Parathyroid adenoma (tissue), 2 donors: ENCODE measurements around the gene PLEKHJ1.

Experiments used
- H2AFZ ChIP-seq: fragments of 300-600 bp; sonication (generic); one replicate; pipeline ENCODE4 v1.7.0; 2017; ENCODE audit warnings: antibody characterized with exemption, mild to moderate bottlenecking
- H3K27ac ChIP-seq: fragments of 300-600 bp; sonication (generic); one replicate; pipeline ENCODE4 v1.7.0; 2017
- H3K27me3 ChIP-seq: fragments of 300-600 bp; sonication (generic); one replicate; pipeline ENCODE4 v1.7.0; 2017; ENCODE audit warnings: low read length; ENCODE audit not compliant: control insufficient read depth, insufficient read depth
- H3K36me3 ChIP-seq: fragments of 300-600 bp; sonication (generic); one replicate; pipeline ENCODE4 v1.7.0; 2017; ENCODE audit warnings: low read length; ENCODE audit not compliant: control insufficient read depth, insufficient read depth
- H3K4me1 ChIP-seq: fragments of 300-600 bp; sonication (generic); one replicate; pipeline ENCODE4 v1.7.0; 2017; ENCODE audit warnings: control low read depth
- H3K4me2 ChIP-seq: fragments of 300-600 bp; sonication (generic); one replicate; pipeline ENCODE4 v1.7.0; 2017; ENCODE audit warnings: low read length
- H3K4me3 ChIP-seq: fragments of 300-600 bp; sonication (generic); one replicate; pipeline ENCODE4 v1.7.0; 2017; ENCODE audit warnings: low read depth, low read length
- H3K79me2 ChIP-seq: fragments of 300-600 bp; sonication (generic); one replicate; pipeline ENCODE4 v1.7.0; 2017; ENCODE audit warnings: control low read depth
- H3K9ac ChIP-seq: fragments of 300-600 bp; sonication (generic); one replicate; pipeline ENCODE4 v1.7.0; 2017; ENCODE audit warnings: mild to moderate bottlenecking
- H3K9me3 ChIP-seq: fragments of 300-600 bp; sonication (generic); one replicate; pipeline ENCODE4 v1.7.0; 2017; ENCODE audit warnings: low read length; ENCODE audit not compliant: control insufficient read depth
- TF ChIP-seq, protein P1 (sequence below): fragments of 300-600 bp; sonication (generic); IDR thresholded peaks from one replicate; pipeline ENCODE4 v1.7.0; 2017; ENCODE audit warnings: antibody characterized with exemption, mild to moderate bottlenecking
- donor health status: primary hyperparathyroidism.

PLEKHJ1 gene

GRCh38 chr19:2245273-2245672 is 9.1 kb upstream of the PLEKHJ1 start:
- no peaks in the 10 kb centered on the region for H3K9me3 ChIP-seq
- no peak overlapping the region for H3K4me2 ChIP-seq
- TF ChIP-seq, protein P1, sequence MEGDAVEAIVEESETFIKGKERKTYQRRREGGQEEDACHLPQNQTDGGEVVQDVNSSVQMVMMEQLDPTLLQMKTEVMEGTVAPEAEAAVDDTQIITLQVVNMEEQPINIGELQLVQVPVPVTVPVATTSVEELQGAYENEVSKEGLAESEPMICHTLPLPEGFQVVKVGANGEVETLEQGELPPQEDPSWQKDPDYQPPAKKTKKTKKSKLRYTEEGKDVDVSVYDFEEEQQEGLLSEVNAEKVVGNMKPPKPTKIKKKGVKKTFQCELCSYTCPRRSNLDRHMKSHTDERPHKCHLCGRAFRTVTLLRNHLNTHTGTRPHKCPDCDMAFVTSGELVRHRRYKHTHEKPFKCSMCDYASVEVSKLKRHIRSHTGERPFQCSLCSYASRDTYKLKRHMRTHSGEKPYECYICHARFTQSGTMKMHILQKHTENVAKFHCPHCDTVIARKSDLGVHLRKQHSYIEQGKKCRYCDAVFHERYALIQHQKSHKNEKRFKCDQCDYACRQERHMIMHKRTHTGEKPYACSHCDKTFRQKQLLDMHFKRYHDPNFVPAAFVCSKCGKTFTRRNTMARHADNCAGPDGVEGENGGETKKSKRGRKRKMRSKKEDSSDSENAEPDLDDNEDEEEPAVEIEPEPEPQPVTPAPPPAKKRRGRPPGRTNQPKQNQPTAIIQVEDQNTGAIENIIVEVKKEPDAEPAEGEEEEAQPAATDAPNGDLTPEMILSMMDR, result no peak

DNA sequence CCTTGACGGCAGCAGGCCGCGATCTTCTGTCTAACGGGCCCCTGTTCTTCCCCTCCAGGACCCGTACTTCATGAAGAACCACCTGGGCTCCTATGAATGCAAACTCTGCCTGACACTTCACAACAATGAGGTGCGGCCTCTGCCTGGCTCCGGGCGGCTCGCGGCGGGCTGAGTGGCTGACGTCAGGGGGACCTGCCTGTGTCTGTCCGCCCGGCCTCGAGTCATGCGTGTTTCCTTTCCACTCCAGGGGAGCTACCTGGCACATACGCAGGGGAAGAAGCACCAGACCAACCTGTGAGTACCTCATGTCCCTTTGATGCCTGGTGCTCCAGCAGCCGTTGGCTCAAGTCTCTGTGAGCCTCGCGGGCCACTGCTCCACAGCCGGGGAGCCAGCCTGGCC is 8.4 kb upstream of the PLEKHJ1 start:
- TF ChIP-seq, protein P1, result no peak
- Histone ChIP-seq H3K79me2 (peaks cover 29% of the 10 kb centered on the region), H3K36me3 (no peaks in the 10 kb centered on the region), H3K4me1 (peaks cover 5% of the 10 kb centered on the region), H3K4me3 (no peak overlapping the region), H3K27ac (no peak overlapping the region), H2AFZ (no peak overlapping the region), H3K9ac (no peak overlapping the region), H3K4me2 (no peak overlapping the region), H3K27me3 (no peaks in the 10 kb centered on the region), H3K9me3 (no peaks in the 10 kb centered on the region)

More at GRCh38 chr19:2245273-2245672, 9.1 kb upstream of the PLEKHJ1 start:
- Histone ChIP-seq H3K4me1 (peaks cover 2% of the 10 kb centered on the region), H3K36me3 (no peaks in the 10 kb centered on the region), H3K9ac (no peak overlapping the region), H3K27me3 (peaks cover 2% of the 10 kb centered on the region), H3K4me3 (no peak overlapping the region), H3K79me2 (peaks cover 22% of the 10 kb centered on the region), H2AFZ (no peak overlapping the region), H3K27ac (no peak overlapping the region)

DNA sequence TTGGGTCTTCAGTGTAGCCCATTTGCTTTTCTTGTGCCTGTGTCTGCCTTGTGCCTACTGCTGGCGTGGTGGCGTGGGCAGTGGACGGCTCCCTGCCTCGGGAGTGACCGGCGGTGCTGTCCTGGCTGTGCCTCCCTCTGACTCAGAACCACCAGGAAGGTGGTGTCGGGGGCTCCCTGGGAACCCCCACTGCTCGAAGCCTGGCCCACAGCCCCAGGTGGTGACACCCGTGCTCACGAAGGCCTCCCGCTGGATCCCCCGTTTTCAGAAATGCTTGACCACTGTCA is 7.9 kb upstream of the PLEKHJ1 start:
- Histone ChIP-seq H3K4me3 (no peak overlapping the region), H3K4me1 (peaks cover 5% of the 10 kb centered on the region), H3K36me3 (no peaks in the 10 kb centered on the region), H3K27me3 (no peaks in the 10 kb centered on the region), H3K79me2 (peaks cover 33% of the 10 kb centered on the region), H2AFZ (no peak overlapping the region), H3K9me3 (no peaks in the 10 kb centered on the region), H3K27ac (no peak overlapping the region), H3K9ac (no peak overlapping the region), H3K4me2 (no peak overlapping the region)
- TF ChIP-seq, protein P1, result no peak

DNA sequence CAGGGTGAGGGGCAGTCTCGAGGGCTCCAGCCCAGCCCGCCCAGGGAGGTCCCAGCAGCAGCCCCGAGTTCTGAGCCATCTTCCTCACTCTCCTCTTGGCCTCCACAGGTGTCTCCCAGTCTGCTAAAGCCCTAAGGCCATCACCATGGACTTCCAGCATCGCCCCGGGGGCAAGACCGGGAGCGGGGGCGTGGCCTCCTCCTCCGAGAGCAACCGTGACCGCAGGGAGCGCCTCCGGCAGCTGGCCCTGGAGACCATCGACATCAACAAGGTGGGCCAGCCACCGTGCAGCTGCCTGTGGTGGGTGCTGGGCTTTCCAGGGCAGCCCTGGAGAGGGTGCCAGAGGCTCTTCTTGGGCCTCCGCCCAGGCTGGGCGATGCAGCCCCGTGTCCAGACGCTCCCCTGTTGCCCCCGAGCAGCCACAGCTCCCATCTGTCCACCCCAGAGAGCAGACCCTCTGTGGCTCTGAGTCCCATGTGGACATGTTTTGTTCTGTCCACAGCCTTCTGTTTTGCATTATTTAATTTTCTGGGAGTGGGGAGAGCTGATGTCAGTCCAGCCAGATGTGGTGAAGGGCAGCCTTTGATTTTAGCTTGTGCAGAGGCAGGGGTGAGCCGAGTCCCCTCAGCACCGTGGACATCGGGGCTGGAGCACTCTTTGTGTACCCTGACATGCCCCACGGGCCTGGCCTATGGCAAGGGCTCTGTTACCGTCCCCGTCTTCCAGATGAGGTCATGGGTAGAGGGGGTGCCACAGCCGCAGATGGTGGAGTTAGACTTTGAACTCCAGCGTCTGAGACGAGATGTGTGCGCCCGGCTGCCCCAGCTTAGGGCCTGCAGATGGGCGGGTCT is 7.4 kb upstream of the PLEKHJ1 start:
- Histone ChIP-seq H2AFZ (no peak overlapping the region), H3K4me1 (peaks cover 5% of the 10 kb centered on the region), H3K4me2 (no peak overlapping the region), H3K79me2 (peaks cover 39% of the 10 kb centered on the region), H3K36me3 (no peaks in the 10 kb centered on the region), H3K9ac (no peak overlapping the region), H3K4me3 (no peak overlapping the region), H3K27ac (no peak overlapping the region), H3K27me3 (no peaks in the 10 kb centered on the region), H3K9me3 (no peaks in the 10 kb centered on the region)
- TF ChIP-seq, protein P1, result no peak

DNA sequence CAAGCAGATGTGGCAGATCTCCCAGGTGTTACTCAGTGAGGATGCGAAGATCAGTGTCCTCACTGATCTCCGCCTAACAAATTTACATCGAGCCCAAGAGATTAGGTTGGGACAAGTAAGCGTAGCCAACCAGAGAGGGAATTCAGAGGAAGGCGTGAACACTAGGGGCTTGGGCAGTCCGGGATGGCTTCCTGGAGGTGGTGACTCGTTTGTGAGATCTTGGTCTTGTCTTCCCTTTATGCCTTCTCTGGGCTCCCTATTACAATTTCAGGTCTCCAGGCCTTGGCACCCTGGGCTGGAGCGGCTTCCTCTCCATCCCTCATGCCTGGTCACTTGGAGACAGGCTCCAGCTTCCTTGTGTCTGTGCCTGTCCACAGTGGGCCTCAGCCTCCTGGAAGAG is 6.7 kb upstream of the PLEKHJ1 start:
- Histone ChIP-seq H3K27me3 (no peaks in the 10 kb centered on the region), H3K4me3 (no peak overlapping the region), H3K27ac (no peak overlapping the region), H2AFZ (no peak overlapping the region), H3K4me2 (no peak overlapping the region), H3K9ac (no peak overlapping the region), H3K4me1 (peaks cover 8% of the 10 kb centered on the region), H3K36me3 (no peaks in the 10 kb centered on the region), H3K9me3 (no peaks in the 10 kb centered on the region), H3K79me2 (peaks cover 45% of the 10 kb centered on the region)
- TF ChIP-seq, protein P1, result no peak
